GM21619 (cell line): ENCODE results near the gene EEIG1.
A peak's percentile ranks its signal among the peaks of the same experiment; 100 is the strongest.

Source experiments
- ATAC-seq: cut with Tn5 transposase; IDR thresholded peaks from one replicate; pipeline ENCODE4 v1.9.1; 2021; ENCODE audit not compliant: unreplicated experiment

The EEIG1 gene

DNA sequence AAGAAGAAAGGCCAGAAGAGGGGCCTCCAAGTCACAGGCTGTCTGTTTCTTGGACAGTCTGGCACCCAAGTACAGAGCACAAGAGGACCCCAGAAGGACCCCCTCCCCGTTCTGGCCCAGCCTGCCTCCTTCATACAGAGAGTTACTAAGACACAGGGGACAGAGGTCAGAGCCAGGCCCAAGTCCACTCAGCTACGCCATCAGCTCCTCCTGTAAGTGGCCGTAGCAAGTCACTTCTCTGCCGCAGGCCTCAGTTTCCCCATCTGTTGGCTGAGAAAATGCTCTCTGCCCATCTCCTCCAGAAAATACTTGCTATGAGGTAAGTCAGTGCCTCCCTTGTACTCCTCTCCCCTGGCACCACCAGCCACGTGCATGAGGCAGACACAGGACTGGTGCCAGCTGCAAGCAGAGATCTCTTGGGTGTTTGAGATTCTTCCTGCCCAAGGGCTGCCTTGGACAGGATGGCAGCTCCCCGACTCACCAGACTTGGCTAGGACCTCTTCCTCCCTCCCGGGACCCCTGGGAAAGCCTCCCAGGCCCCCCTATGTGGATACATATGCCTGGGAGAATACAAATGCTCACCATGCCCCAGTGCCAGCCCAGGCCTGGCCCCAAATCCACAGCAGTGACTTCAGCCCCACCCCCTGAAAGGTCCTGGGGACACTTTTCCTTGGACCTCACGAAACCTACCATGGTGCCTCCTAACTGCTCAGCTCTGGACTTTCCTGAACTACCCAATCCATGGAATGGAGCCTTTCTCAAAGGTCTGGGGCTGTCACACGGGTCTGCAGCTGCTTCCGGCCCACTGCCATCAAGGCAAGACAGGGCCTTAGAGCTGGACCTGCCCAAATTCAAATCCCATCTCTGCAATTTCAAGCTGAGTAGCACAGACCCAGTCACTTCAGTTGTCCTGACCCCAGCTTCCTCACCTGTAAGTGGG is 5.1 kb downstream of the EEIG1 start:
- no peak for ATAC-seq

DNA sequence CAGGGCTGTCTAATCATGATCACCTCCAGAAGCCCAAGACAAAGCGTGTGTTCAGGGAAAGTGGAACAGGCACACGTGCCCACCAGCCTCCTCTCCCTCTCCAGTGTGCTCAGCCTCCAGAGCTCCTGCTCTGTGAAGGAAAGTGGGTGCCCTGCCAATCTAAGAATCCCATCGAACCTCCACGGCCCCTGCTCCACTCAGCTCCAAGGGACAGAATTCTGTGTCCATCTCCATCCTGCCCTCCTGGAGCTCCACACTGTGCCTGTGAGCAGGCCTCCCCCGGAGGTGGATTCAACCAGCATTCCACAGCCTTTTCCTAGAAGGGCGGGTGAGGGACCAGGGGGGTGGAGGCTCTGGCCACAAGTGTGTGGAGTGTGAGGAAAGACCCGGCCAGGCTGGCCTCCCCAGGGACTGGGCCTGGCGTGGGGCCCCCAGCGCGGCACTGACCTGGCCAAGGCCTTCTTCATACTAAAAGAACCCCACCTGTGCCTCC is 6.0 kb downstream of the EEIG1 start:
- no peak for ATAC-seq

- ATAC-seq = no peak
These were observed 6.6 kb downstream of the EEIG1 start for GRCh38 chr9:127974001-127974768.

DNA sequence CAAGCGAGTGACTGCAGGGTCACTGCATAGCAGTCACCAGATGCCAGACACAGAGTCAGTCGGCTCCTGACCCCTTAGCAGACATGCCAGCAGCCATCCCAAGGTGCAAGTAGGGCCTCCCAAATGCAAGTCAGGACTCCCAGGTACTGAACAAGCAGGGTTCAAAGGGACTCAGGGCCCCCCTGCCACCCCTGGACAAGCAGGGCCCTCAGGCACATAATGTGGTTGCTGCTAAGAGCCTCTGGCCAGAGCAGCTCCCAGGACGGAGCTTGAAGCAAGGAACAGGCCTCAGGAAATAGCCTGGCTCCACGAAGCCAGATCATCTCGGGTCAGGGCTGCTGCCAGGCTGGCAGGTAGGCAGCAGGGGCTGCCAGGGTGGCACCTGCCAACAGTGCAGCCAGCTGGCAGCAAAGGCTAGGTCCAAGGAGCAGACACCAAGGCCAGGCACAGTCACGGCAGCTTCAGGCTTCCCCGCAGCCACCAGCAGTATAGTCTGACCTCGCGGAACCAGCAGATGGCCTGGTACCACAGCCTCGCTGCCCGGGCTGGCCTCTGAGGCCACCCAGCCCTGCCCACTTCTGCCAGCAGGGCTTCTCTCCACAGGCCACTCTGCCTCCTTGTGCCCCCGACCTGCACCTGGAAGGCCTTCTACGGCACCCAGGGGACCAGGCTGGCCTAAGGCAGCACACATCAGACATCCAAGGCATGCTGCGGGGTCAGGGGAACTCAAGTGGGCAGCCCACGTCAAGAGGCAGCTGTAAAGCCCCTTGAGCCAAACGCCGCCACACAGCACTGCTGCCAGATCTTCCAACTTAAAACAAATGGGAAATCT is 7.4 kb downstream of the EEIG1 start:
- no peak for ATAC-seq

DNA sequence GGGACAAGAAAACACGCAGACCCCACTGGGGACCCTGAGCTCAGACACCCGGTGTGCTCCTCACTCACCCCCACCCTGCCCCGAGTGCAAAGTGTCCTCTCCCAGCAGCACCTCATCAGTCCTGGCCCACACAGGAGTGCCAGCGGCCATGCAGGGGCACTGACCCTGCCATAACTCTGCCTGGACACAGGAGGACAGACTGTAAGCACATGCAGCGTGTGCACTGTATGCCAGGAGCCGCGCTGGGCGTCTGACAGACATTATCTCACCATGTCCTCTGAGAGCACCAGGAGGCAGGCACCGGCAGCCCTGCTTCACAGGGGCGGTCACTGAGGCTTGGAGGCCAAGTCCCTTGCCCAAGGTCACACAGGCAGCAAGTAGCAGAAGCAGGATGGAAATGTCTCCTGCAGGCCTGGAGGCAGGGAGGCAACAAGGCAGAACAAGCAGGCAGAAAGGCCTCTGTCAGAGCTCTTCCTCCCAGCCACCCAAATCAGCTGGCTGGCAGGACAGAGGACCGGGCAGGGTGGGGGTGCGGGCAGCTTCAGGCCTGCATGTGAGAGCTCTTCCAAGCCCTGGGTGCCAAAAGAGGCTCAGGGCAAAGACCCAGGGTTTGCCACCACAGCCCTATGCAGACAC is 8.4 kb downstream of the EEIG1 start:
- ATAC-seq = no peak

DNA sequence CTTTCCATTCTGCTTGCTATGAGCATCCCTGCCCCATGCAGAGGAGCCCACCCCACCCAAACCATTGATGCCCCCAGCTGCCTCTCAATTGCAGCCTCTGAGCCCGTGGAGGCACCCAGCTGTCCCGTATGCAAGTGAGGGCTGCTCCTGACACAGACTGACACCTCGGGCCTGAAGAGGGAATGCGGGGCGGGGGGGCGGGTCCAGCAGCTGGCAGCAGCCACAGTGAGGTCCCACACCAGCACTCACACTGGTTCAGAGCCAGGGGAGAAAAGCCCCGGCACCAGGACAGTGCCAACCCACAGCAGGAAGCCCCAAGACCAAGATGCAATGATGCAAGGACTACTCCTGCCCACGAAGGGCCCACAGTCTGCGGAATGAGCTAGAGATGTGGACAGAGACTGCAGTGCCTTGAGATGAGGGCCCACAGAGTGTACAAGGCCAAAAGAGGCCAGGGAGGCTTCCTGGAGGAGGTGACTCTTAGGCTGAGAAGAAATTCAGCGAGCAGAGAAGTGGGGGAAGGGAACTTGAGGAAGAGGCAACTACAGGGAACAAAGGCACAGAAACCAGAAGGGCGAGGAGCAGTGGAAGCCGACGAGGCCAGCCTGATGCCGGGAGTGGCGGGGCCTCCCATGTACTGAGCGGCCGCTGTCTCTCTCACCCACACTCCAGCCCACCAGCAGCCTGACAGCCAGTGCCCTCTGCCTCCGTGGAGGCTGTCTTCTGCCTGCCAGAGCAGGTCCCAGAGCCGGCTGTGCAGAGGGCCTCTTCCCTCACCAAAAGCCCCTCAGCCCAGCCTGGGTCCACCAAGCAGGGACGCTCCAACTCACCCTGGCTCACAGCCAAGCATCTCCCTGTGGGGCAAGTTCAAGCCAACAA is 9.2 kb downstream of the EEIG1 start:
- peak; percentile 6 for ATAC-seq

DNA sequence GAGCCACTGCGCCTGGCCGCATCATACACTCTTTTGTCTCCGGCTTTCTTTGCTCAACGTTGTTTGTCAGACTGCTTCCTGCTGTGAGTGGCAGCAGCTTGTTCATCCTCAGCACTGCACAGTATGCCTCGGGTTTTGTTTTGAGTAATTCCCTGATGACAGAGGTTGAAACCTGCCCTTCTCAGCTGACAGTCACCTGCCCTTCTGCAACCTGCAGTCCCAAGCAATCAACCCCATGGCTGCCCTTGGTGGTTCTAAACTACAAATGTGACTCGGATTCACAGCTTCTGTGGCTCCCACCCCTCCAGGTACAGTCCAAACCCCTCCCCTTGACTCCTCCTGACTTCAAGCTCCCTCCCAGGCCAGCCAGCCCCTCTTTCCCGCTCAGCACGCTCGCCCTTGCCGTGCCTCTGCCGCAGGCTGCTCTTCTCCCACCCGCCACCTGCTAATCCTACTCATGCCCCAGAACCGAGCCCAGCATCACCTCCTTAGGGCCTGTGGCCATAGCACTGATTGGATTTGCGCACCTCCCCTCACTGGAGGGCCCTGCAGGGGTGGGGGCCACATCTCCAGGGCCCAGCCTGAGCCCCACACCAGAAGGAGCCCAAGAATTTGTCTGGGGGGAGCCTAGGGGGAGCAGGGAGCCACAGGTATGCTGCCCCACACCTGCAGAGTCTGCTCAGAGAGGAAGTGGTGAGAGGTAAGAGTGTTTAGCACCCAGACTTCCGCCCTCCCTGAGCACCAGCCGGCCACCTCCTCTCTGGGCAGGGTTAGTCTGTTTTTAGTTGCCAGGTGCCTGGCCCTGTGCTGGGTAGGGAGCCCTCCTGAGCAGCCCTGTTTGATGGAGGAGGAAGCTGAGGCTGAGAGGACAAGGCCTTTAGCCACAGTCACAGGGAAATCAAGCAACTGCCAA is 10.1 kb downstream of the EEIG1 start:
- ATAC-seq = peak; percentile 77

DNA sequence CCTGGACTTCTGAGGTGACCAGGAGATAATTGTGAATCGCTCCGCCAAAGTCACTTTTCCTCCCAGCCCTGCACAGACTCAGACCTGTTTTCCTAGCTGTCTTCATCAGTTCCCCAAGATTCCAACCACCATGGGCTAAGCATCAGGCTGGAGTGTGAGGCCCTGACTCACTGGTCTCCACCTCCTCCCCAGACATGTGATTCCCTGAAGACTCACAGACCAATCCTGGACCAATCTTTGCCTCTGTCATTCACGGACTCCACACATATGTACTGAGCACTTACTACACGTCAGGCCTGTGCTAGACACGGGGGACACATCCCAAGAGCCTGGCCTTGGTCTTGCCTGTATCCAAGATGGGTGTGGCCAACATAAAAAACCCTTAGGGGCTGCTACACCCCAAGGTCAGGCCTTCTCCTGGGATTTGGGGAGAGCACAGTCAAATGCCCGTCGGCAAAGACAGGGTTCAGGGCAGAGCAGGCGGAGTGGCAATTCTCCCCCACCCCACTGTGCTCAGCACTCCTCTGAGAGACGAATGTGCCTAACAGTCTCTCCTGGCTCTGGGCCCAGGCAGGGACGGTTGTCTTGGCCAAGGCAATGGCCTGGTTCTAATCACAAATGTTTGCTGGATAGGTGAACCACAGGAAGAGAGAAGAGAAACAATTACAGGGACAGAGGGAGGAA is 11.9 kb downstream of the EEIG1 start:
- no peak for ATAC-seq

GRCh38 chr9:127968042-127968441 is 12.7 kb downstream of the EEIG1 start:
- no peak for ATAC-seq

DNA sequence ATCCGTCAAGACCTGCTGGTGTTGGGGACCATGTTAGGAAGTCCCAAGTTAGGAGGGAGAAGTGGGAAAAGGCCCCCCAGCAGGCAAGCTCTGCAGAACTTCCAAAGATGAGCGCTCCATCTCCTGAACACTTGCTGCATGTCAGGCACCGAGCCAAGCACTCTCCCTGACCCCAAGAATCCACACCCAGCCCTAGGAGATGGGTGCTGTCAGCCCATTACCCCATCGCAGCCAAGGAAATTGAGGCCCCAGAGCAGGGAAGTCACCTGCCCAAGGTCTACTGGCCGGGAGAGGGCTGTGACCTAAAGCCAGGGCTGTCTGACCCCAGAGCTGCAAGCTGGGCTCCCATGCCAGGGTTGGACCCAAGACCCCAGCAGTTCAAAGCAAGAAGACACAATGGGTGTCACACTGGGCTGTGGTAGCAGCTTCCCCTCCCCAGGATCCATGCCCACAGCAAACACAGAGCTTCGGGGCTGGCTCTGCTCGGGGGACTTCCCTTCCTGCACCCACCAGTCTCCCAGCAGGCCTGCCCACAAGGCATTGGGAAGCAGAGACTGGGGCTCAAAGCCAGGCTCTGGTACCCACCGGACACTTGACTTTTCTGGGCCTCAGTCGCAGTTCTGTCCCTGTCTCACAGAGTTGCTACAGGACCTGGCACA is 13.5 kb downstream of the EEIG1 start:
- ATAC-seq = no peak

DNA sequence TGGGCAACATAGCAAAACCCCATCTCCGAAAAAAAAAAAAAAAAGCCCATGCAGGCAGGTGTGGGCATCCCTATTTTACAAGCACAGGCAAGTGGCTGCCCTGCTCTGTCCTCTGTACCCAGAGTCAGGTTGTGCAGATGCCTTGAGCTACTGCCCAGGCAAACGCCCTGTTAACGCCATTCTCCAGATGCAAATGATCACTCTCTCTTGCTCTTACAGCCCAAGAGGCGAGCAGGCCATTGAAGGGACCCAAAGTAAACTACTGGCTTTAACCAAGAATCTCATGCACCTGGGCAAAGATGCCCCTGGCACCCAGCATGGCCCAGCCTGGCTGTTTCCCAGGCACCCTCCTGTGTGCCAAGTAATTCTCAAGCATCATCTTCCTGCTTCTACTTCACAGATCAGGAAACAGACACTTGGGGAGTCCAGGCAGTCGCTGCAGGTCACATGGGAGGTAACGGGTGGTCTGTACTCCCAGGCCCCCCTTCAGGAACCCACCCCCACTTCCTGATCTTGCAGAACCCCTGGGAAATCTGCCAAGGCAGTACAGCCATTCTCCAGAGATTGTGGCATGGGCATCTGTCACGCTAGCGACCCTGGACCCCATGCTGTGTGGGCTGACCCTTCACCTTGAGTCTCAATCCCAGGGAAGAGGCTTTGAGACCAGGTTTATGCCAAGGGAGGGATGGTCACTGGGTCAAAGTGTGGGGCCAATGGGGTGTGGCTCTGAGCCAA is 14.2 kb downstream of the EEIG1 start:
- ATAC-seq = no peak

DNA sequence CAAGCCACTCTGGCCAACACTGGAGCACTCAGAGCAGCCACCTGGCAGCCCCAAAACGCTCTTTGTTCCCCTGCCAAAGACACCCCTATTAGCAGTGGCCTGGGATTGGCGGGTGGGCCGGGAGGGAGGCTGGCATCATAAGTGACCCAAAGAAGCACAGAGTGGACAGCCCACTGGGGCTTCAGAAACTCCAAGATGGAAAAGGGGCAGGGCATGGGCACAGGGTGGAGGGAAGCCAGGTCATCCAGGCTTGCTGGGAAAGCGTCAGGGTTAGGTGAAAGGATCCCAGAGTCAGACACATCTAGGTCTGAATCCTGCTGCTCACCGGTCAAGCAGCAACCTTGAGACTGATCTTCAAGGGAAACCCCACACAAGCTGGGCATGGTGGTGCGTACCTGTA is 14.8 kb downstream of the EEIG1 start:
- ATAC-seq = no peak

DNA sequence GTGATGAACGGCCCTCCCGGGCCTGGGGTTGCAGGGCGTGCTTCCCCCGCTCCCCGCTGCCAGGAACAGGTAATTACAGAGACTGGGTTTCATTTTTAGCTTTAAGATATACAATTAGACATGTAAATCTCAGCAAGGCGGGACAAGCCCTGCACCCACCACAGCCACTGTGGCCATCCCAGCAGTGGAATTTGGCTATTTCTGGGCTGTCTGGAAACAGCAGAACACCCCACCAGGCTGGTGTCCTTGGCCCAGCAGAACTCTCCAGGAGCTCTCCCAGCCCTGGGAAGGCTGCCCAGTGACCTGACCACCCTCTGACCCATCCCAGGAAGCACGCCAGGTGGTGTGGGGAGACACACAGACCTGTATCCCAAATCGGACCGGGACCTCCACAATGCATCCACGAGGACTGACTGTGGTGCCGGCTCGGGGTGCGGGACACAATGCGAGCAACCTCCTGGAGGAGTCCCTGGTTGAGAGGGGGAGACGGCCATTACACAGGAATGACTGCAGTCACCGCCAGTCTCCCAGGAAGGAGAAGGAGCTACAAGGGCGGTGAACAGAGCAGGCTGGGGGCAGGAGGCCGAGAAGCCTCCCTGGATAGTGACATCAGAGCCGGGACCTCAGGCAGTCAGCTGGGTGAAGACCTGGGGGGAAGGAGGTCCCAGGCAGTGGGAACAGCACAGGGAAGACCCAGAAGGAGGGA is 17.3 kb downstream of the EEIG1 start:
- no peak for ATAC-seq

DNA sequence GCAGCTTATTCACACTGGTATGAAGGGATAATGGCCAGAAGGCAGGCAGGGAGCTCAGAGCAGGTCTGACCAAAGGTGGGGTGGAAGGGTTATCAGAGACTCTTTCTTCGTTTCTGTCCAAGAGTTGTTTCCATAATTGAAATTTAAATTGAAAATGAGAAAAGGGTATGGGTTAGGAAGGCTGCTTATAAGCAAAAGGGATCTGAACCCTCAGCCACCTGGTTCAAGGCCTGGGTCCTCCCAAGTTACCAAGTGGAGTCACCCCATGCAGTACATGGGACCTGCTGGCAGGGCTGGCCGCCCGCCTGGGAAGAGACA is 17.8 kb downstream of the EEIG1 start:
- no peak for ATAC-seq

GRCh38 chr9:127962278-127962677 is 18.5 kb downstream of the EEIG1 start:
- no peak for ATAC-seq

GRCh38 chr9:127961613-127962155 is 19.1 kb downstream of the EEIG1 start:
- no peak for ATAC-seq
